K562 (cell line): ENCODE data around the gene TRANK1. TPM values are rescaled to one million over a fixed set of nuclear protein-coding genes. Genes with fewer than 3 reads are reported as not detected.

ENCODE experiments used
- ARHGAP35 ChIP-seq: fragments of 450-650 bp; IDR thresholded peaks from 2 replicates; pipeline ENCODE4 v1.6.1; 2018; ENCODE audit not compliant: partially characterized antibody
- ATF1 ChIP-seq, 2 experiments: fragments of 450-650 bp in 1 of 2; IDR thresholded peaks; 2 replicates each; pipeline ENCODE4 v1.6.1; 2016; ENCODE audit warnings: missing compliant biosample characterization in 1 of 2, missing genetic modification characterization in 1 of 2
- HIVEP1 ChIP-seq: fragments of 250-450 bp; sonication (Bioruptor Pico); IDR thresholded peaks from 2 replicates; pipeline ENCODE4 v1.4.0; 2020; ENCODE audit warnings: mild to moderate bottlenecking
- HSF4 ChIP-seq: fragments of 250-450 bp; sonication (Bioruptor Pico); IDR thresholded peaks from 2 replicates; pipeline ENCODE4 v2.1.2; 2022; ENCODE audit warnings: mild to moderate bottlenecking, moderate library complexity, borderline replicate concordance
- IFI16 ChIP-seq: fragments of 250-450 bp; sonication (Bioruptor Pico); IDR thresholded peaks from 2 replicates; pipeline ENCODE4 v2.1.2; 2022; ENCODE audit warnings: mild to moderate bottlenecking, inconsistent platforms
- KDM1A ChIP-seq, 2 experiments: fragments of 450-650 bp; IDR thresholded peaks; 2 replicates each; pipeline ENCODE4 v1.6.1; 2016; ENCODE audit warnings: mild to moderate bottlenecking in 2 of 2
- KLF6 ChIP-seq: fragments of 250-450 bp; sonication (Bioruptor Pico); IDR thresholded peaks from 2 replicates; pipeline ENCODE4 v1.4.0; 2020; ENCODE audit warnings: mild to moderate bottlenecking, moderate library complexity, borderline replicate concordance
- MEIS2 ChIP-seq: fragments of 450-650 bp; IDR thresholded peaks from 2 replicates; pipeline ENCODE4 v1.6.1; 2014; ENCODE audit warnings: mild to moderate bottlenecking; ENCODE audit not compliant: partially characterized antibody
- MLX ChIP-seq, 2 experiments: fragments of 450-650 bp in 1 of 2; sonication (generic) in 1 of 2; formaldehyde crosslinking; conservative IDR thresholded peaks; 2 replicates each; pipeline versions ENCODE4 v1.4.0 to v1.8.1; 2020 to 2022; ENCODE audit warnings: mild to moderate bottlenecking in 1 of 2, missing genetic modification reagents in 1 of 2
- NR0B1 ChIP-seq: fragments of 450-650 bp; IDR thresholded peaks from one replicate; pipeline ENCODE4 v1.6.1; 2018; ENCODE audit warnings: mild to moderate bottlenecking, moderate library complexity; ENCODE audit not compliant: partially characterized antibody
- NRF1 ChIP-seq, 2 experiments: fragments of 450-650 bp; IDR thresholded peaks in 1 of 2; conservative IDR thresholded peaks in 1 of 2; 2 replicates each; pipeline ENCODE4 v1.6.1; 2014; ENCODE audit warnings: mild to moderate bottlenecking in 2 of 2
- RBM22 ChIP-seq: fragments of 200-400 bp; formaldehyde crosslinking; IDR thresholded peaks from 2 replicates; pipeline ENCODE4 v1.6.1; 2018; ENCODE audit warnings: low read length, low read depth; ENCODE audit not compliant: poor library complexity, severe bottlenecking
- TCF7L2 ChIP-seq: fragments of 150-350 bp; IDR thresholded peaks from 2 replicates; pipeline ENCODE4 v1.6.1; 2016; ENCODE audit warnings: low read depth, mild to moderate bottlenecking, low read length, moderate library complexity
- TEAD4 ChIP-seq, 2 experiments: sonication (generic) in 1 of 2; formaldehyde crosslinking in 1 of 2; IDR thresholded peaks; 2 replicates each; pipeline versions ENCODE4 v1.6.1 to v1.8.0; 2012 to 2022; ENCODE audit warnings: borderline replicate concordance in 1 of 2, inconsistent platforms in 1 of 2, low read length in 1 of 2, mild to moderate bottlenecking in 1 of 2, missing genetic modification reagents in 1 of 2
- TFAP4 ChIP-seq: sonication (generic); formaldehyde crosslinking; IDR thresholded peaks from 2 replicates; pipeline ENCODE4 v1.8.0; 2022; ENCODE audit warnings: missing genetic modification reagents, mild to moderate bottlenecking, moderate library complexity, borderline replicate concordance
- VEZF1 ChIP-seq: fragments of 200-800 bp; sonication (Bioruptor generic); IDR thresholded peaks from 2 replicates; pipeline ENCODE4 v1.6.1; 2017; ENCODE audit warnings: missing genetic modification characterization, missing compliant biosample characterization
- ZBTB8A ChIP-seq: fragments of 450-650 bp; IDR thresholded peaks from 2 replicates; pipeline ENCODE4 v1.6.1; 2018; ENCODE audit warnings: mild to moderate bottlenecking, moderate library complexity; ENCODE audit not compliant: partially characterized antibody
- ZKSCAN8 ChIP-seq: fragments of 200-800 bp; sonication (Bioruptor generic); IDR thresholded peaks from 2 replicates; pipeline ENCODE4 v1.6.1; 2016; ENCODE audit warnings: missing genetic modification characterization, missing compliant biosample characterization
- ZNF133 ChIP-seq: fragments of 250-450 bp; sonication (Bioruptor Pico); IDR thresholded peaks from 2 replicates; pipeline ENCODE4 v1.4.0; 2020; ENCODE audit warnings: mild to moderate bottlenecking
- ZNF561 ChIP-seq: fragments of 450-650 bp; formaldehyde crosslinking; conservative IDR thresholded peaks from 2 replicates; pipeline ENCODE4 v1.4.0; 2020; ENCODE audit warnings: mild to moderate bottlenecking, moderate library complexity
- ZNF639 ChIP-seq, 2 experiments: fragments of 200-800 bp in 1 of 2; sonication (Bioruptor generic) in 1 of 2; sonication (generic) in 1 of 2; formaldehyde crosslinking in 1 of 2; IDR thresholded peaks in 1 of 2; conservative IDR thresholded peaks in 1 of 2; 2 replicates each; pipeline versions ENCODE4 v1.5.0 to v1.6.1; 2016 to 2020; ENCODE audit warnings: missing compliant biosample characterization in 1 of 2, missing genetic modification characterization in 1 of 2, missing genetic modification reagents in 1 of 2
- polyA plus RNA-seq, 8 experiments: library from polyadenylated mRNA; depleted of rRNA in 4 of 8; stranded (reverse) in 5 of 8; unstranded in 3 of 8; fragments of >200 nt; fragmentation: Nextera tagmentation in 2 of 8; fragmentation: Illumina TruSeq in 1 of 8; extraction: Ambion mirVana in 2 of 8; extraction: Trizol in 1 of 8; gene quantifications; 2 replicates each; pipeline versions ENCODE4 v1.2.1 to v1.2.3, GENCODE V29; 2011 to 2014; ENCODE audit warnings: inconsistent platforms in 1 of 8, missing spikeins in 1 of 8
- total RNA-seq, 7 experiments: library from RNA; depleted of rRNA in 6 of 7; stranded (reverse); fragments of >200 nt in 6 of 7; fragmentation: Illumina TruSeq in 2 of 7; extraction: Trizol in 2 of 7; gene quantifications; 2 replicates each; pipeline versions ENCODE4 v1.2.1 to v1.2.3, GENCODE V29; 2011 to 2021; ENCODE audit warnings: low replicate concordance in 1 of 7

TRANK1 gene
- total and polyA plus RNA-seq, 9 of the 15 experiments (the other 6 are each of a cell fraction or from before 2014, with no cell fraction given), result 0.41 to 5.3 (median 2.1) TPM

GRCh38 chr3:36992806-36993325, 48.0 kb upstream of the TRANK1 start, which contains the start of gene EPM2AIP1 (continued):
- no peak for TF ChIP-seq ATF1 (CRISPR knock-in tag; IDR thresholded peaks at IDR 0.05)
- TF ChIP-seq ATF1 (tag; IDR thresholded peaks at IDR 0.05), result no peak
- TF ChIP-seq MLX (CRISPR knock-in tag; conservative IDR thresholded peaks at IDR 0.05), result peak in 1 of 2 experiments; percentile 90; a peak in 1 of 4 replicates
- TF ChIP-seq KDM1A (IDR thresholded peaks at IDR 0.05), result no peak
- TF ChIP-seq TFAP4, result no peak
- TF ChIP-seq TEAD4 (IDR thresholded peaks at IDR 0.05; ENCODE audit: low read length), result peak; percentile 66
- peak; percentile 80; the same call in 1 of the 2 replicates for TF ChIP-seq TEAD4 (CRISPR knock-in tag; IDR thresholded peaks at IDR 0.05; ENCODE audit: borderline replicate concordance)
- TF ChIP-seq VEZF1, result no peak
- 0 out of 2 replicates have a peak, but pooled peaks have one; percentile 12 for TF ChIP-seq ZNF133
- no peak for TF ChIP-seq MEIS2
- TF ChIP-seq ZNF561 (CRISPR knock-in tag), result no peak
- TF ChIP-seq HSF4 (CRISPR knock-in tag), result no peak; the same call in 1 of the 2 replicates
- no peak for TF ChIP-seq IFI16
- TF ChIP-seq KLF6 (CRISPR knock-in tag), result peak; percentile 52; the same call in 1 of the 2 replicates
- no peak for TF ChIP-seq ZKSCAN8
- no peak; the same call in 1 of the 2 replicates for TF ChIP-seq TCF7L2
- peak in 1 of 2 experiments; percentile 85; a peak in 2 of 4 replicates for TF ChIP-seq ZNF639 (CRISPR knock-in tag; conservative IDR thresholded peaks at IDR 0.05 in 1 of 2, IDR thresholded peaks at IDR 0.05 in 1 of 2)
- no peak for TF ChIP-seq NR0B1
- TF ChIP-seq HIVEP1, result no peak; the same call in 1 of the 2 replicates
- peak; percentile 91 to 93 for TF ChIP-seq NRF1 (conservative IDR thresholded peaks at IDR 0.05 in 1 of 2, IDR thresholded peaks at IDR 0.05 in 1 of 2)
- TF ChIP-seq ARHGAP35, result no peak
- TF ChIP-seq RBM22, result no peak
- TF ChIP-seq ZBTB8A, result no peak
